ENCODE measurements around the gene PLA1A.
"Not testable (repeated sequence)": the region's sequence is repeated elsewhere in the genome, so short reads cannot be mapped to it uniquely, and the experiment has no call there.

PLA1A gene

DNA sequence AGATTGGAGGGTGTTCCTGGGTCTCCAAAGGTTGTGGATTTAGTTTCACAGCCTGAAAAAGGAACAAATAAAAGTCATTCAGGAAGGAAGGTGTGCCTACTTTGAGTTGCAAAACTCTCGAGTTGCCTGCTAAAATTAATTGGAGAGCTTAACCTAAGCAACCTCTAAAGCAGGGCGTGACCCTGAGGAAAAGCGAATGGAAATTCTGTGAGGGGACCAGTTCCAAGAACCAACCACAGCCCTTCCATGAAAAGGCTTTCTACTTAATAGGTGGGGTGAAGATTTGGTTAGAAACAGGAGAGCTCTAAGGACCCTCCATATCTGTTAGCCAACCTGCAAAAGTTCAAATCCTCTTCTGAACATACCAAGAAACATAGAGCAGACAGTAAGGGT is 39.8 kb upstream of the PLA1A start:
- H3K27ac ChIP-seq (ENCODE audit: low read depth, low read length): no peak overlapping the region
- no peaks in the 10 kb centered on the region for H3K36me3 ChIP-seq (ENCODE audit: control insufficient read depth in 5 of 5, insufficient read depth in 5 of 5, low read length in 5 of 5)
- no peak overlapping the region for H3K9ac ChIP-seq (ENCODE audit: low read length in 5 of 5)
- peaks cover 0 to 19% (median 2%) of the 10 kb centered on the region in 5 donors for H3K4me1 ChIP-seq (ENCODE audit: control insufficient read depth in 5 of 5, insufficient read depth in 5 of 5, low read length in 5 of 5)
- H3K4me3 ChIP-seq (ENCODE audit: low read depth in 1 of 5, low read length in 5 of 5): no peak overlapping the region
- no peaks in the 10 kb centered on the region for H3K27me3 ChIP-seq (ENCODE audit: control insufficient read depth in 5 of 5, insufficient read depth in 4 of 5, low read length in 5 of 5)
- no peaks in the 10 kb centered on the region for H3K9me3 ChIP-seq (ENCODE audit: control insufficient read depth in 5 of 5, low read length in 5 of 5)

GRCh38 chr3:119558626-119559317 is 38.9 kb upstream of the PLA1A start:
- peaks cover 0 to 19% (median 2%) of the 10 kb centered on the region in 5 donors for H3K4me1 ChIP-seq (ENCODE audit: control insufficient read depth in 5 of 5, insufficient read depth in 5 of 5, low read length in 5 of 5)
- no peak overlapping the region for H3K4me3 ChIP-seq (ENCODE audit: low read depth in 1 of 5, low read length in 5 of 5)
- no peaks in the 10 kb centered on the region for H3K36me3 ChIP-seq (ENCODE audit: control insufficient read depth in 5 of 5, insufficient read depth in 5 of 5, low read length in 5 of 5)
- no peak overlapping the region for H3K27ac ChIP-seq (ENCODE audit: low read depth, low read length)
- H3K9ac ChIP-seq (ENCODE audit: low read length in 5 of 5): no peak overlapping the region
- H3K27me3 ChIP-seq (ENCODE audit: control insufficient read depth in 5 of 5, insufficient read depth in 4 of 5, low read length in 5 of 5): no peaks in the 10 kb centered on the region
- no peaks in the 10 kb centered on the region for H3K9me3 ChIP-seq (ENCODE audit: control insufficient read depth in 5 of 5, low read length in 5 of 5)

GRCh38 chr3:119559441-119559963 is 38.2 kb upstream of the PLA1A start, which contains the start of gene CD80:
Gene CD80, minus strand, starts transcription at chr3:119559614. Its CDS starts 1,886 bp downstream, at chr3:119557728.
- H3K4me3 ChIP-seq (ENCODE audit: low read depth in 1 of 5, low read length in 5 of 5): no peak within 1 kb of the TSS
- peaks cover 0 to 19% (median 2%) of the 10 kb centered on the region in 5 donors for H3K4me1 ChIP-seq (ENCODE audit: control insufficient read depth in 5 of 5, insufficient read depth in 5 of 5, low read length in 5 of 5)
- no peaks in the 10 kb centered on the region for H3K36me3 ChIP-seq (ENCODE audit: control insufficient read depth in 5 of 5, insufficient read depth in 5 of 5, low read length in 5 of 5)
- H3K9me3 ChIP-seq (ENCODE audit: control insufficient read depth in 5 of 5, low read length in 5 of 5): no peaks in the 10 kb centered on the region
- H3K9ac ChIP-seq (ENCODE audit: low read length in 5 of 5): no peak within 1 kb of the TSS
- H3K27me3 ChIP-seq (ENCODE audit: control insufficient read depth in 5 of 5, insufficient read depth in 4 of 5, low read length in 5 of 5): no peaks in the 10 kb centered on the region
- no peak within 1 kb of the TSS for H3K27ac ChIP-seq (ENCODE audit: low read depth, low read length)

DNA sequence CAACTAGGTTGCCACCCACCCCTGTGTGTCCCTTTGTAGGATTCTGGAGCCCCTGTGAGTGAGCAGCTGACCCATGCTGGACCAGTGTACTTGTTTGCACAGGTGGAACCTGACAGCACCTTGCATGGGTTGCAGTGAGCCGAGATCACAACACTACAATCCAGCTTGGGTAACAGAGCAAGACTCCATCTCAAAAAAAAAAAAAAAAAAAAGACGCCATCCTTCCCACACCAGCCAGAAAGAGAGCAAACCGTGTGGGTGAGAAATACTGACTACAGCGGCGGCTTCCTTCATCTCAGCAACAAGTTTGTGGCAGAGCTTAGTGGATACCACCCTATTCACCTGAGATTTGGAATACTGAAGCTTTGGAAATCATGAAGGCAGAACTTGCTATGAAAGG is 37.5 kb upstream of the PLA1A start:
- Histone ChIP-seq H3K4me3 (ENCODE audit: low read depth in 1 of 5, low read length in 5 of 5) (no peak overlapping the region), H3K36me3 (ENCODE audit: control insufficient read depth in 5 of 5, insufficient read depth in 5 of 5, low read length in 5 of 5) (no peaks in the 10 kb centered on the region), H3K4me1 (ENCODE audit: control insufficient read depth in 5 of 5, insufficient read depth in 5 of 5, low read length in 5 of 5) (peaks cover 0 to 19% (median 2%) of the 10 kb centered on the region in 5 donors), H3K9me3 (ENCODE audit: control insufficient read depth in 5 of 5, low read length in 5 of 5) (no peaks in the 10 kb centered on the region), H3K27ac (ENCODE audit: low read depth, low read length) (no peak overlapping the region), H3K27me3 (ENCODE audit: control insufficient read depth in 5 of 5, insufficient read depth in 4 of 5, low read length in 5 of 5) (no peaks in the 10 kb centered on the region), H3K9ac (ENCODE audit: low read length in 5 of 5) (no peak overlapping the region)

DNA sequence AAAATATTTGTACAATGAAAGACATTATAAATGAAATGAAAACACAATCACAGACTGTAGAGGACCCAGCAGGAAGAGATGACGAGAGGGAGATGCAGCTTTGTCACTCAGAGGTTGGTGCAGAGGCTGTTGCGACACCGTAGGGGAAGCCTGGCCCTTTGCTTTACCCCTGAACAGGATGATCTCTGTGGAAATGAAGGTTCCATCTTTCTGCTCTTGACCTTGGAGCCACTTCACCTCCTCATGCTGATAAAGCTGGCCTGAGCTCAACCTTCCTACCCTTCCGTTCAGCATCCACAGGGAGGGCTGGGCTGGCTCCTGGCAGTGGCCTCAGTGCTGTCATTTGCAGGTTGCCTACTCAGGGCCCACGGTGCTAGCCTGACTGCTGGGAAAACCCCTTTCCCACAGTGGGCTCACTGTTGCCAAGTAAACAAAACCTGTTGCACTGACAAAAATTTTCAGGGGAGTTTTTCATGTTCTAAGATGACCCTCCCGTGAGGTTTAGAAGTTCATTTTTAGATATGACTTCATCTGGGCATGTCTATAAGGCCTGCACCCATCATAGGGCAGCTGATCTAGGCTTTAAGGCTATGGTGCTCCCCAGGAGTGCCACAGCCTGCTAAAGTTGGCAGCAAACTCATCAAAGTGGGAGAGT is 35.3 kb upstream of the PLA1A start:
- Histone ChIP-seq H3K9ac (ENCODE audit: low read length in 5 of 5) (no peak overlapping the region), H3K27me3 (ENCODE audit: control insufficient read depth in 5 of 5, insufficient read depth in 4 of 5, low read length in 5 of 5) (no peaks in the 10 kb centered on the region), H3K36me3 (ENCODE audit: control insufficient read depth in 5 of 5, insufficient read depth in 5 of 5, low read length in 5 of 5) (no peaks in the 10 kb centered on the region), H3K9me3 (ENCODE audit: control insufficient read depth in 5 of 5, low read length in 5 of 5) (no peaks in the 10 kb centered on the region), H3K27ac (ENCODE audit: low read depth, low read length) (no peak overlapping the region), H3K4me1 (ENCODE audit: control insufficient read depth in 5 of 5, insufficient read depth in 5 of 5, low read length in 5 of 5) (peaks cover 0 to 11% (median 0%) of the 10 kb centered on the region in 5 donors), H3K4me3 (ENCODE audit: low read depth in 1 of 5, low read length in 5 of 5) (no peak overlapping the region)

- not testable (repeated sequence) for H3K36me3 ChIP-seq (ENCODE audit: control insufficient read depth in 5 of 5, insufficient read depth in 5 of 5, low read length in 5 of 5); H3K27me3 ChIP-seq (ENCODE audit: control insufficient read depth in 5 of 5, insufficient read depth in 4 of 5, low read length in 5 of 5); H3K9me3 ChIP-seq (ENCODE audit: control insufficient read depth in 5 of 5, low read length in 5 of 5); H3K9ac ChIP-seq (ENCODE audit: low read length in 5 of 5); H3K27ac ChIP-seq (ENCODE audit: low read depth, low read length); H3K4me3 ChIP-seq (ENCODE audit: low read depth in 1 of 5, low read length in 5 of 5)
- peaks cover 0 to 11% (median 0%) of the 10 kb centered on the region in 5 donors for H3K4me1 ChIP-seq (ENCODE audit: control insufficient read depth in 5 of 5, insufficient read depth in 5 of 5, low read length in 5 of 5)
These were observed 34.4 kb upstream of the PLA1A start for GRCh38 chr3:119563334-119563733.

DNA sequence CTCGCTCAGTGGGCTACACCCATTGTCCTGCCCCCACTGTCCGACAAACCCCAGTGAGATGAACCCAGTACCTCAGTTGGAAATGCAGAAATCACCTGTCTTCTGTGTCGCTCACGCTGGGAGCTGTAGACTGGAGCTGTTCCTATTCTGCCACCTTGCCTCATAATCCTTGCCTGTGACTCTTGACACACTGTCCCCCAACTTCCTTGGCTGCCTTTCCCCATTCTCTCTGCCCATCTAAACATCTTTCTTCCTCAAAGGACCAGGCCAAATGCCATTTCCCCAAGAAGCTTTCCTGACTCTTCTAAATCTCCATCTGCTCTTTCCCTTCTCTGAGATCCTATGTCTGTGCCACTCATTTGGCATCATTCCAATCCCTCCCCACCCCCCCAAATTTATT is 28.5 kb upstream of the PLA1A start:
- no peaks in the 10 kb centered on the region for H3K36me3 ChIP-seq (ENCODE audit: control insufficient read depth in 5 of 5, insufficient read depth in 5 of 5, low read length in 5 of 5)
- H3K4me3 ChIP-seq (ENCODE audit: low read depth in 1 of 5, low read length in 5 of 5): no peak overlapping the region
- H3K27ac ChIP-seq (ENCODE audit: low read depth, low read length): no peak overlapping the region
- no peaks in the 10 kb centered on the region for H3K27me3 ChIP-seq (ENCODE audit: control insufficient read depth in 5 of 5, insufficient read depth in 4 of 5, low read length in 5 of 5)
- peaks cover 0 to 14% (median 9%) of the 10 kb centered on the region in 5 donors for H3K4me1 ChIP-seq (ENCODE audit: control insufficient read depth in 5 of 5, insufficient read depth in 5 of 5, low read length in 5 of 5)
- no peaks in the 10 kb centered on the region for H3K9me3 ChIP-seq (ENCODE audit: control insufficient read depth in 5 of 5, low read length in 5 of 5)
- no peak overlapping the region for H3K9ac ChIP-seq (ENCODE audit: low read length in 5 of 5)

DNA sequence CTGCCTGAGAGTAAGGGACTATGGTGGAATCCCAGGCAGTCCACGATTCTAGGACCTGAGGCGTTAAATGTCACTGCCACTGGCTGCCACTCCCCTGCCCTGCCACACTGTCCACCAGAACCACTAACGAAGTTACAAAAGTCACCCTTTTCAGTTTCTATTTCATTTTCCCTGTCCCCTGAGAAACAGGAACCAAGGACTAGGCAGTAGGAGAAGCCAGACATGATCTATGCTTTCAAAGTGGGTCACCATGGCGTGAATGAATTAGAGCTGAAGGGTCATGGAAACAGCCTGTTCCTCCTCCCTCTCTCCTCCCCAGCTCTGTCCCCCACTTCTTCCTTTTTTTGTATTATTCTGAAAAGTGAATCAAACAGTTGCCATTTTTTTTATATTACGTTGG is 27.5 kb upstream of the PLA1A start:
- no peak overlapping the region for H3K4me3 ChIP-seq (ENCODE audit: low read depth in 1 of 5, low read length in 5 of 5)
- H3K27me3 ChIP-seq (ENCODE audit: control insufficient read depth in 5 of 5, insufficient read depth in 4 of 5, low read length in 5 of 5): no peaks in the 10 kb centered on the region
- H3K27ac ChIP-seq (ENCODE audit: low read depth, low read length): no peak overlapping the region
- no peaks in the 10 kb centered on the region for H3K9me3 ChIP-seq (ENCODE audit: control insufficient read depth in 5 of 5, low read length in 5 of 5)
- H3K36me3 ChIP-seq (ENCODE audit: control insufficient read depth in 5 of 5, insufficient read depth in 5 of 5, low read length in 5 of 5): no peaks in the 10 kb centered on the region
- peaks cover 0 to 14% (median 9%) of the 10 kb centered on the region in 5 donors for H3K4me1 ChIP-seq (ENCODE audit: control insufficient read depth in 5 of 5, insufficient read depth in 5 of 5, low read length in 5 of 5)
- no peak overlapping the region for H3K9ac ChIP-seq (ENCODE audit: low read length in 5 of 5)

DNA sequence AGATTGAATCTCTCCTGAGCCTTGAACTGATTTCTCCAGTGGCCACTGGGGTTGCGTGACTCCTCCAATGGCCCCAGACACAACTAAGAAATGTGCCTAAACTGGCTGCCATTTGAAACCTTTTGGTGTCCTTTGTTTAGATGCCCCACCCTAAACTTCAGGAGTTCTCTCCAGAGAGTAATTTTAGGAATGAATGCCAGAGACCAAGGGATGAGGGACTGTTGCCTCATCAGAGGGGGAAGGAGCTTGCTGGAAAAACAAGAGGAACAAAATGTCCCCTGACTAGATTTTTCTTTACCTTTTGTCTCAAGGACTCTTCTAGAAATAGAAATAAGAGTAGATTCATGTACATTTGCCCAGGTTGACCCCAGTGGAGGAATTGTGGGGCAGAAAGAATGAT is 26.5 kb upstream of the PLA1A start:
- Histone ChIP-seq H3K27me3 (ENCODE audit: control insufficient read depth in 5 of 5, insufficient read depth in 4 of 5, low read length in 5 of 5) (no peaks in the 10 kb centered on the region), H3K27ac (ENCODE audit: low read depth, low read length) (peak overlapping the region; percentile 71), H3K9ac (ENCODE audit: low read length in 5 of 5) (peak overlapping the region in 1 of 5 donors; percentile 39), H3K9me3 (ENCODE audit: control insufficient read depth in 5 of 5, low read length in 5 of 5) (no peaks in the 10 kb centered on the region), H3K4me3 (ENCODE audit: low read depth in 1 of 5, low read length in 5 of 5) (no peak overlapping the region), H3K4me1 (ENCODE audit: control insufficient read depth in 5 of 5, insufficient read depth in 5 of 5, low read length in 5 of 5) (peaks cover 0 to 14% (median 9%) of the 10 kb centered on the region in 5 donors), H3K36me3 (ENCODE audit: control insufficient read depth in 5 of 5, insufficient read depth in 5 of 5, low read length in 5 of 5) (no peaks in the 10 kb centered on the region)

DNA sequence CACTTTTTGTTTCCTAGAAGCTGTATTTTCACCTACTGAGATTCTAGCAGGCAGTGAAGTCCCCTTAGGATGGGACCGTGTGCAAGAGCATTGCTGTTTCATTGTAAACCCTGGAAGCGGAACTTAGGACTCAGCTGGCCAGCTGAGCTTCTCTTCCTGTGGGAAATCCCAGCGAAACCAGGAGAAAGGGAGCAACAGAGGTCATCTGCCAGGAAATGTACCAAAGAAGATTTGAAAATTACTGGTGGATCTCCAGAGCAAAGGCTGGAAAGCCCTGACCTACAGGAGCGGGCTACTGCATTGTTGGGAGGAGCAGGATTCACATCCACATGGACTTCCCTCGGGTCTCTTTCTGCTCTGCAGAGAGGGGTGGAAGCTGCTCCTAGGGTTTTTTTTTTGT is 26.0 kb upstream of the PLA1A start:
- H3K9ac ChIP-seq (ENCODE audit: low read length in 5 of 5): peak overlapping the region in 1 of 5 donors; percentile 39
- peak overlapping the region; percentile 71 for H3K27ac ChIP-seq (ENCODE audit: low read depth, low read length)
- H3K4me3 ChIP-seq (ENCODE audit: low read depth in 1 of 5, low read length in 5 of 5): peak overlapping the region in 1 of 5 donors; percentile 42
- H3K36me3 ChIP-seq (ENCODE audit: control insufficient read depth in 5 of 5, insufficient read depth in 5 of 5, low read length in 5 of 5): no peaks in the 10 kb centered on the region
- no peaks in the 10 kb centered on the region for H3K27me3 ChIP-seq (ENCODE audit: control insufficient read depth in 5 of 5, insufficient read depth in 4 of 5, low read length in 5 of 5)
- H3K4me1 ChIP-seq (ENCODE audit: control insufficient read depth in 5 of 5, insufficient read depth in 5 of 5, low read length in 5 of 5): peaks cover 0 to 14% (median 9%) of the 10 kb centered on the region in 5 donors
- no peaks in the 10 kb centered on the region for H3K9me3 ChIP-seq (ENCODE audit: control insufficient read depth in 5 of 5, low read length in 5 of 5)
